ENCODE data around the gene ALOXE3. TPM values are rescaled to one million over a fixed set of nuclear protein-coding genes. Genes with fewer than 3 reads are reported as not detected.
A peak's percentile ranks its signal among the peaks of the same experiment; 100 is the strongest.

The ALOXE3 gene
- total RNA-seq, 1 donor from 2014 or later = not detected

- TF ChIP-seq CTCF (IDR thresholded peaks at IDR 0.05) = no peak
- peaks cover 8% of the 10 kb centered on the region for H3K36me3 Mint-ChIP-seq (ENCODE audit: unreplicated experiment)
- H3K4me1 Mint-ChIP-seq (ENCODE audit: unreplicated experiment) = peaks cover 50% of the 10 kb centered on the region
- no peak overlapping the region for H3K27ac Mint-ChIP-seq (ENCODE audit: unreplicated experiment)
- H3K9me3 Mint-ChIP-seq (ENCODE audit: unreplicated experiment) = no peaks in the 10 kb centered on the region
- H3K4me3 Mint-ChIP-seq (ENCODE audit: unreplicated experiment) = no peak overlapping the region
- peak; percentile 100 for DNase-seq (ENCODE audit: extremely low spot score, unreplicated experiment)
- no peaks in the 10 kb centered on the region for H3K27me3 Mint-ChIP-seq (ENCODE audit: unreplicated experiment)
These were observed 35.8 kb upstream of the ALOXE3 start for GRCh38 chr17:8153957-8154607.

- H3K4me1 Mint-ChIP-seq (ENCODE audit: unreplicated experiment) = peaks cover 46% of the 10 kb centered on the region
- H3K4me3 Mint-ChIP-seq (ENCODE audit: unreplicated experiment) = no peak overlapping the region
- no peaks in the 10 kb centered on the region for H3K9me3 Mint-ChIP-seq (ENCODE audit: unreplicated experiment)
- no peak overlapping the region for H3K27ac Mint-ChIP-seq (ENCODE audit: unreplicated experiment)
- H3K27me3 Mint-ChIP-seq (ENCODE audit: unreplicated experiment) = no peaks in the 10 kb centered on the region
- no peak for TF ChIP-seq CTCF (IDR thresholded peaks at IDR 0.05)
- DNase-seq (ENCODE audit: extremely low spot score, unreplicated experiment) = no peak
- peaks cover 9% of the 10 kb centered on the region for H3K36me3 Mint-ChIP-seq (ENCODE audit: unreplicated experiment)
These were observed 35.2 kb upstream of the ALOXE3 start for GRCh38 chr17:8153525-8153956.

- TF ChIP-seq CTCF (IDR thresholded peaks at IDR 0.05) = no peak
- no peak for DNase-seq (ENCODE audit: extremely low spot score, unreplicated experiment)
- peaks cover 11% of the 10 kb centered on the region for H3K36me3 Mint-ChIP-seq (ENCODE audit: unreplicated experiment)
- no peak overlapping the region for H3K27ac Mint-ChIP-seq (ENCODE audit: unreplicated experiment)
- H3K27me3 Mint-ChIP-seq (ENCODE audit: unreplicated experiment) = no peaks in the 10 kb centered on the region
- no peak overlapping the region for H3K4me3 Mint-ChIP-seq (ENCODE audit: unreplicated experiment)
- H3K4me1 Mint-ChIP-seq (ENCODE audit: unreplicated experiment) = peaks cover 46% of the 10 kb centered on the region
- no peaks in the 10 kb centered on the region for H3K9me3 Mint-ChIP-seq (ENCODE audit: unreplicated experiment)
These were observed 34.7 kb upstream of the ALOXE3 start for GRCh38 chr17:8153031-8153451.

GRCh38 chr17:8152112-8152775 is 33.9 kb upstream of the ALOXE3 start, which contains the start of gene PER1:
Gene PER1, minus strand, starts transcription at chr17:8152404. Its CDS starts 1,698 bp downstream, at chr17:8150706.
- Mint-ChIP-seq H3K9me3 (ENCODE audit: unreplicated experiment) (no peaks in the 10 kb centered on the region), H3K36me3 (ENCODE audit: unreplicated experiment) (peaks cover 17% of the 10 kb centered on the region), H3K27ac (ENCODE audit: unreplicated experiment) (no peak within 1 kb of the TSS), H3K4me3 (ENCODE audit: unreplicated experiment) (peak within 1 kb of the TSS; percentile 91), H3K4me1 (ENCODE audit: unreplicated experiment) (peaks cover 46% of the 10 kb centered on the region), H3K27me3 (ENCODE audit: unreplicated experiment) (no peaks in the 10 kb centered on the region)
- no peak for TF ChIP-seq CTCF (IDR thresholded peaks at IDR 0.05)
- DNase-seq (ENCODE audit: extremely low spot score, unreplicated experiment) = peak; percentile 98

- Mint-ChIP-seq H3K36me3 (ENCODE audit: unreplicated experiment) (peaks cover 21% of the 10 kb centered on the region), H3K4me1 (ENCODE audit: unreplicated experiment) (peaks cover 46% of the 10 kb centered on the region), H3K4me3 (ENCODE audit: unreplicated experiment) (peak overlapping the region; percentile 91), H3K9me3 (ENCODE audit: unreplicated experiment) (no peaks in the 10 kb centered on the region), H3K27ac (ENCODE audit: unreplicated experiment) (no peak overlapping the region), H3K27me3 (ENCODE audit: unreplicated experiment) (no peaks in the 10 kb centered on the region)
- no peak for DNase-seq (ENCODE audit: extremely low spot score, unreplicated experiment)
- no peak for TF ChIP-seq CTCF (IDR thresholded peaks at IDR 0.05)
These were observed 33.4 kb upstream of the ALOXE3 start for GRCh38 chr17:8151641-8152111.
